Ammon's horn (tissue), 1 donor: ENCODE measurements around the gene IL21R.
"Not testable (repeated sequence)": the region's sequence is repeated elsewhere in the genome, so short reads cannot be mapped to it uniquely, and the experiment has no call there.

Experiments used
- DNase-seq: peaks from one replicate; pipeline ENCODE4 v3.0.0-alpha.2; 2016; ENCODE audit warnings: low spot score

IL21R gene

DNA sequence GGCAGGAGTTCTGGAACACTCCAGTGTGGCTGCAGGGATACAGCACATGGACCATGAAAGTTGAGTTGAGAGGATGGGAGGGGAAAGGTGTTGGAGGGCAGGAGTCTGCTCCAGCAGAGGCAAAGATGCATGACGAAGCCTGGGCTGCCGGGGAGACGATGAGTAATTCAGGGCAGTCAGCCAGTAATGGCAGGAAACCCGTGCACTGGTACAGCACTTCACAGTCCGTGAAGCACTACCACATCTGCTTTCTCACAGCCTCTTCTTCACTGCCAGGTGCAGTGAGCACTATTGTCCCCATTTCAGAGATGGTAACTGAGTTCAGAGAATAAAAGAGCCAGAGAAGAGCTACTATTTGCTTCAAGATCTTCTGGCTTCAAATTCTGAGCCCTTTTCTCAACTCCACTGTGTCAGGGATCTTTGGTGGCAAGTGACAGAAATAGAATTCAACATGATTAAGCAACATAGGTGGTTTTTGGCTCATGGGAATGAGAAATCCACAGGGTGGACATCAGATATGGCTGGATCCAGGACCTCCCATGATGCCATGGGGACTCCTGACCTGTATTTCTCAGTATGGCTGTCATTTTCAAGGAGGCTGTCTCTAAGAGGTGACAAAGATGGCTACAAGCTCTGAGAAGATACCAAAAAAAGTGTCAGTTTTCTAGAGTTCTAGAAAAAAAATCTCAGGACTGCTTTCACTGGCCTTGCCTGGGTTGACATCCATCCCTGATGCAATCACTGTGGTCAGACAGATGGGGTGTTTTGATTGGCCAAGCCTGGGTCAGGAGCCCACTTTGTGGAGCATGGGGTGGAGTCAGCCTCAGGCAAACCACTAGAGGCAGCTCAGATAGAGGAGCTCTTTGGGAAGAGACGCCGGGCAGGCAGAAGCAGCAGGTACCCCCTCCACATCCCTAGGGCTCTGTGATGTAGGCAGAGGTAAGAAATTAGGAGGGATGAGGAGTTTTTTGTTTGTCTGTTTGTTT, 24.7 kb downstream of the IL21R start:
- DNase-seq = no peak

DNA sequence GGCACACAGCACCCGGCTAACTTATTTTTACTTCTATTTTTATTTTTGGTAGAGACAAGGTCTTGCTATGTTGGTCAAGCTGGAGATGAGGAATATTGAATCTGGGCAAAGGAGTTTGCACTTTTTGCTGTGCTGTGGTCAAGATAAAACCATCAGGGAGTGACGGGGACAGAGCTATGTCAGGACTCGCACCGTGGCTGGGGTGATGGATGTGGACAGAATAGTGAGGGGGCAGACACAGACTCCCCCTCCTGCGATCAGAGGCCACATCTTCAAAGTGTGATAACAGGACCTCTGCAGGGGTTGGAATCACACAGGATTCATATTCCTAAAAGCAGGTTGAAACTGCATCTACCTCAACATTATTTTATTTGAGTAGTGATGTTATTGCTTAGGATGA, 25.6 kb downstream of the IL21R start:
- no peak for DNase-seq

DNA sequence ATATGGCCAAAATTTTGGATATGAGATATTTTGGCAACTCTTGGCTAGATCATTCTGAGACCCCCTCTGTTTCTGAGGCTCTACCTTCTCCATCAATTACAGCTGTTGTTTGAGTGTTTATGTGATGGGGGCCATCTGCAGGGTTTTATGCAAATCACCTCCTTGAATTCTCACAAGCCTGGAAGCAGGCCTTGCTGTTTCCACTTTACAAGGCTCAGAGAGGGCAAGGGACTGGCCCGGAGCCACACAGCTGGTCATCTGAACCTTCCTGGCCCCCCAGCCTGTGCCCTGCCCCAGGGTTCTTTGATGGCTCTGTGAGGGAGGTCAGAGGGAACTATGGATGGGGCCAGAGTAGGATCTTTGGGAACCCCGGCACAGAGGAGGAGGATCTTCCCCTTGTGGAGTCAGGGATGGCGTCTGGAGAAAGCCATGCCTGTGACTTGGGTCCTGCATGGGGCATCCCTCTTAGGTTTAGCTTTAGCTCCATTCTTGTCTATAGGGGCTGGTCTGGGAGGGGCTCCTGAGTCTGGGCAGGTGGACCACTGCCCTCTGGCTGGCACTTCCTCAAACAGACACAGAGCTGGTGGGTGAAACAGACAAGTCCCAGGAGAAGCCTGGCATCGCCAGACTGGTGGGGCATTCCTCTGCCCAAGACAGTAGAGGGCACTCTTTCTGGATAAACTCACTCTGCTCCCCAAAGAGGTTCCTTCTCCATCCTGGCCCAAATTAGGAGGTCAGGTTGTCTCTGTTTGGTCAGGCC, 26.2 kb downstream of the IL21R start:
- no peak for DNase-seq

DNA sequence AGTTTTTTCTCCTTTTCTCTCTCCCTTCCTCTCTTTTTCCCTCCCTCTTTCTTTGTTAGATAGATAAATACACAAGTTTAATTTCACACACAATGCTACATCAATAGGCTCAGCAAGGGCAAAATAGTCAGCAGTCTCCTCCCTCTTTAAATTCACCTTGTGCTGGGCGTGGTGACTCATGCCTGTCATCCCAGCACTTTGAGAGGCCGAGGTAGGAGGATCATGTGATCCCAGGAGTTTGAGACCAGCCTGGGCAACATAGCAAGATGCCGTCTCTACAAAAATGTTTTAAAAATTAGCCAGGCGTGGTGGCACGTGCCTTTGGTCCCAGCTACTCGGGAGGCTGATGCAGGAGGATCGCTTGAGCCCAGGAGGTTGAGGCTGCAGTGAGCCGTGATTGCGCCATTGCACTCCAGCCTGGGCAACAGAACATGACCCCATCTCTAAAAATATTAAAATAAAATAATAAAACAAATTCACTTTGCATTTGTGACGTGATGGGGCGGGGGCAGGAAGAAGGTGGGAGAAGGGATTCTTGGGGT, 27.4 kb downstream of the IL21R start:
- no peak for DNase-seq

DNA sequence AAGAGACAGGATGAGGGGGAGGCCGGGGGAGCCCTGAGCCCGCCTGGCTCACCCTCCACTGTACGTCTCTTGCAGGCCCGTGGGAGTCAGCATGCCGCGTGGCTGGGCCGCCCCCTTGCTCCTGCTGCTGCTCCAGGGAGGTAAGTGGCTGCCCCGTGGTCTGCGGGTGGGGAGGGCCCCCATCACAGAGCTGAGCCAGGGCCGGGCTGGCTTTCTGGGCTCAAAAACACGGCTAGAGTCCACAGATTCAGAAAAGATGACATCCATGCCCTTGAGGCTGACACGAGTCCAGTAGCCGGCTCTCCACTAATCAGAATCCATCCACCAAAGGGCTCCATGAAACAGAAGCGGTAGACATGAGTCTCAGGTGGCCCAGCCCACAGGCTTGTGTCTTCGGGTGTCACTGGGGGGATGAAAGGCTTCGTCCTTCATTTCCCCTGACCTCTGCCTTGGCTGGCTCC, 28.0 kb downstream of the IL21R start:
- no peak for DNase-seq

DNA sequence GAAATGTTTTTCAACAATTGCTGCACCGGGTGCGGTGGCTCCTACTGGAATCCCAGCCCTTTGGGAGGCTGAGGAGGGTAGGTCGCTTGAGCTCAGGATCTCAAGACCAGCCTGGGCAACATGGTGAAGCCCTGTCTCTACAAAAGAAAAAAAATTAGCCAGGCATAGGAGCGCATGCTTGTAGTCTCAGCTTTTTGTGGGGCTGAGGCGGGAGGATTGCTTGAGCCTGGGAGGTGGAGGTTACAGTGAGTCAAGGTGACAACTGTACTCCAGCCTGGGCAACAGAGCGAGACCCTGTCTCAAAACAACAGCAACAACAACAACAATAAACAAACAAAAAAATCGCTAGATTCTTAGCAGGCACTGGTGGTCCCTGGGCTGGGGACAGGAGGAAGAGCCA, 28.5 kb downstream of the IL21R start:
- DNase-seq = no peak

DNA sequence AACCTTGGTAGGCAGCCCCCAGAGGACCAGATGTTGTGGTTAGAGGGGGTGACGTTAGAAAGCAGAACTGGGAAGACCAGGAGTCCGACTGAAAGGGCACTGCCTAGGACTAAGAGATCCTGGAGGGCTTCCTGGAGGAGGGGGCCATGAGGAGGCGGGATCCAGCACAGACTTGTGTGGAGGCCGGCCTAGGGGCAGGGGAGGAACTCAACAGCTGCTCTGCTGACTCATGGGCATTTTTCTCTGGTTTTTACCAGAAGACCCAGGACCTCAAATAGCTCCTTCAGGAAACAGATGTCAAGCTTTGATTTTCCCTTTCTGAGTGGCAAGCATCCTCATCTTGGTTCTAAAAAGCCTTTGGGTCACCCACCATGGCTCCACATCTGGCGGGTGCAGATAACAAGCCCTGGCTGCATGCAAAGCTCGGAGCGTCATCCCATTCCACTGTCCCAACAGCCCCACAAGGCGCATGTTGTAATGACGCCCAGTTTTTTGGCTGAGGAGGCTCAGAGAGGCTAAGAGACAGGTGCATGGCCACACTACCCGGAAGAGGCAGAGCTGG, 29.0 kb downstream of the IL21R start:
- DNase-seq = no peak

DNA sequence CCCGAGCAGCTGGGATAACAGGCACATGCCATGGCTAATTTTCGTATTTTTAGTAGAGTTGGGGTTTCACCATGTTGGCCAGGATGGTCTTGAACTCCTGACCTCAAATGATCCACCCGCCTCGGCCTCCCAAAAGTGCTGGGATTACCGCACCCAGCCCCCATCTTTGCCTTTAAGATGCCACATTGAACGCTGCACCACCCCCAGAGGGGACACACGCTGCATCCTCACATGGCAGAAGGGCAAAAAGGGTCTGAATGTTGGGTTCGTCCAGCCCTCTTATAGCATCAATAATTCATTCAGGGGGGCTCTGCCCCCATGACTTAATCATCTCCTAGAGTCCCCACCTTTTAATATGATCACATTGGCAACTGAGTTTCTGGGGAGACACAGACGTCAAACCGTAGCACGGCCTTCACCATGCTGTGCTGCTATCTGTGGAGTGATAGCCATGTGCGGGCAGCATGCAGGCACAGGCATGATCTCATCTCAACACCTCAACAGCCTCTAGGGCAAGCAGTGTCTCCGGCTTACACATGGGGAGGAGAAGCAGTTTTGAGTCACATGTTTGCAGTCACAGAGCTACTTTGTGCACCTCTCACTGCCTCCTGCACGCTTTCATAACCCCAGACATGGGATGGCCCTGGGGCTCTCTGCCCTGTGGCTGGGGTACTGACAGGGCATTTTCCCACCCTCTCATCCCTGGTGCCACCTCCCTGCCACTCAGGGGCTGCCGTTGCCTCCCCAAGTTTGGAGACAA, 30.0 kb downstream of the IL21R start:
- no peak for DNase-seq

DNA sequence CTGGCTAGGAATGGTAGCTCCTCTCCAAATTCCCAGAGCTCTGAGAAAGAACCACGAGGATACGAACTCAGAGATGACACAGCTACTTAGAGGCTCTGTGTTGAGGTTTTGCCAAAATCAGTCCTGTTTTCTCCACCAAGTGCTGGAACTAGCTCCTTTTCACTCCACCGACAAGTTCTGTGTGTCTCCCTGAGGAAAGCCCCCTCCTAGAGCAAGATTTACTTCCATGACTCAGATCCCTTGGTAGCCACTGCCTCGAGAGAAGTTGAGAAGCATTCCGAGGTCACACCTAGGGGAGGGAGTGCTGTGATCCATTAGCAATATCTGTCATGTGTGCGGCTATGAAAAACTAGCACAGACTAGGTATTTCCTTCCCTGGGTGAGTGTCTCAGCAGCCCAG, 30.6 kb downstream of the IL21R start:
- DNase-seq = no peak

DNA sequence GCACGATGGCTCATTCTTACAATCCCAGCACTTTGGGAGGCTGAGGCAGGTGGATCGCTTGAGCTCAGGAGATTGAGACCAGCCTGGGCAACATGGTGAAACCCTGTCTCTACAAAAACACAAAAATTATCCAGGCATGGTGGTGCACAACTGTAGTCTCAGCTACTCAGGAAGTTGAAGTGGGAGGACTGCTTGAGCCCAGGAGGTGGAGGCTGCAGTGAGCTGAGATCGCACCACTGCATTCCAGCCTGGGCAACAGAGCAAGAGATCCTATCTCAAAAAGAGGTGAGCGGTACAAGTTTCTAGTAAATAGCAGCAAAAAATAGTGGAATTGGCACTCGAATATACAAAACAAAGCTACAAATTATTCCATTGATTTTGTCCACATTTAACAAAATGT, 31.2 kb downstream of the IL21R start:
- not testable (repeated sequence) for DNase-seq

DNA sequence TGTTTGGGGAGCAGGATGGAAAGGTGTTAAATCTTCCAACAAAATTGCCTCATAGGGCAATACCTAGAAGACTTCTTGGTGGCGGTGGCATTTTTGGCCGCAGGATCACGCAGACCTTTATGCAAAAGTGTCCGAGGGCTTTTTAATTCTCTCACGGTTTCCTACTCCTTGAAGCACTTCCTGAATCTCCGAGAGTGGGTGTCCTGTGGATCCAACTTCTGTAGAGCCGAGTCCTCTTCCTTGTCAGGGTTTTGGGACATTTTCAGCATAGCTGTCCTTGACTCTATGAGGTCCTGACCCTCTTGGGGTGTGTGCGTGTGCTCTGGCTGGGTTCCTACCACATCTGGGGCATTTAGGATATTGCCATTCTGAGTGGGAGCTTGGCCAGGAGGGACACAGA, 31.7 kb downstream of the IL21R start:
- DNase-seq = no peak

DNA sequence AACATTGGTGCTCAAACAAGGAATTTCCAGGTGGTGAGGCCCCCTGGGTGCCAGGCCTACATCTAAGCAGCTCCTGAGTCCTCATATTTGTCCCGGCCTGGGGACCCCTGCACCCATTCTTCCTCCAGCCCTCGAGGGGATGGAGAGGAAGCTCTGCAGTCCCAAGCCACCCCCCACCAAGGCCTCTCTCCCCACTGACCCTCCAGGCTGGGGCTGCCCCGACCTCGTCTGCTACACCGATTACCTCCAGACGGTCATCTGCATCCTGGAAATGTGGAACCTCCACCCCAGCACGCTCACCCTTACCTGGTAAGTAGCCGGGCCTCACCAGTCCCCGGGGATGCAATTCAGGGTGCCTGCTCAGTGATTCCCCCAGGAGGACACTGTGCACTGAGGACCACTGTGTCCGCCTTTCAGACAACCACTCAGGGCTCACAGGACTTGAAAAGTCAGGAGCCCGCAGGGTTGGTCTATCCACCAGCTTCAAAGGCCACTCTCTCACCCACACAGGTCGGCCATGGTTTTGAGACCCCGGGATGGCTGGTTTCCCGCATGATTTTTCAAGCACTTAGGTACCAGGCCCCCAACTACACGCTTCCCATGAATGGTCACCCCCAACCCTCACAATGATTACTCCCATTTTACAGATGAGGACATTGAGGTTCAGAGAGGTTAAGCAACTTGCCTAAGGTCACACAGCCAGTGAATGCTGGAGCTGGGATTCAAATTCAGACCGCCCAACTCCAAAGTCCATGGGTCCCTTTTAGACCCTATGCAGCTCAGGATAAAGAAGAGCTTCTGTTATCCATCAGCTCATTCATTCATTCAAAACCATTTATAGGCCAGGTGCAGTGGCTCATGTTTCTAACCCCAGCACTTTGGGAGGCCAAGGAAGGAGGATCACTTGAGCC, 32.4 kb downstream of the IL21R start:
- no peak for DNase-seq

DNA sequence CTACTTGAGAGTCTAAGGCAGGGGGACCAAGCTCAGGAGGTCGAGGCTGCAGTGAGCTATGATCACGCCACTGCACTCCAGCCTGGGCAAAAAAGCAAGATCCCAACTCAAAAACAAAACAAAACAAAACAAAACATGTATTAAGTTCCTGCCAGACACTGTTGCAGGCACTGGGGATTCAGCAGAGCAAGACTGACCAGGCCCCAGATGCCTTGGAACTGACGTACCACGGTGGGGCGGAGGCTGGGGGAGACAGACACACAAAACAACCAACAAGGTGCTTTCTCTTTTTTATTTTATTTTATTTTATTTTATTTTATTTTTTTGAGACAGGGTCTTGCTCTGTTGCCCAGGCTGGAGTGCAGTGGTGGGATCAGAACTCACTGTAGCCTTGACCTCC, 33.2 kb downstream of the IL21R start:
- DNase-seq = not testable (repeated sequence)

DNA sequence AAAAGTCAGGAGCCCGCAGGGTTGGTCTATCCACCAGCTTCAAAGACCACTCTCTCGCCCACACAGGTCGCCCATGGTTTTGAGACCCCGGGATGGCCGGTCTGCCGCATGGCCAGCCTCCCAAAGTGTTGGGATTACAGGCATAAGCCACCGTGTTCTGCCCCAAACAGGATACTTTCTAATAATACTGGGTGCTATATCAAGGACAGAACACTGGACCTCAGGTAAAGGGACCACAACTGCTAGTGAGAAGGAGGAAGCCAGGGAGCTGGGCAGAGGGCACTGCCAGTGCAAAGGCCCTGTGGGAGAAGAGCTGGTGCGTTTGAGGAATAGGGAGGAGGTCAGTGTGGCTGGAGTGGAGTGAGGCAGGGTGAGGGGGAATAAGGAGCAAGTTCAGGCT, 34.1 kb downstream of the IL21R start:
- no peak for DNase-seq

DNA sequence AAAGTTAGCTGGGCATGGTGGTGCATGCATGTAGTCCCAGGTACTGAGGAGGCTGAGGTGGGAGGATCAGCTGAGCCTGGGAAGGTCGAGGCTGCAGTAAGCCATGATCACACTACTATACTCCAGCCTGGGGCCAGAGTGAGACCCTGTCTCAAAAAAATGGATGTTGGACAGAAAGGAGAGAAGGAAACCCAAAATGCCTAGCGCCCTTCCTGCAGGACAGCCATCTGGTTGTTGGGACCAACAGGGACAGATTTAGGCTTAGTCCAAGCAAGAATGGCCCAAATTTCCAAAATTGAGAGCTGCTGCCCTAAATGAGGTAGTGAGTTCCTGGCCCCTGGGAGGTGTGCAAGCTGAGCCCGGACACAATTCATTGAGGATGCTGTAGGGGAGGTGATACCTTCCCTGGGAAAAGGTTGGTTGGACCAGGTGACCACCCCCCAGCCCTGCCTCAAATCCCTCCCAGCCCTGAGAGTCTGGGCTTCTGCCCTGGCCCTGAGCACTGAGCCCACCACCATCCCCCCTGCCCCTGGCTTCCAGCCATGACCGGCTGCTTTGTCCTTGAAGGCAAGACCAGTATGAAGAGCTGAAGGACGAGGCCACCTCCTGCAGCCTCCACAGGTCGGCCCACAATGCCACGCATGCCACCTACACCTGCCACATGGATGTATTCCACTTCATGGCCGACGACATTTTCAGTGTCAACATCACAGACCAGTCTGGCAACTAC, 35.1 kb downstream of the IL21R start:
- DNase-seq = no peak

DNA sequence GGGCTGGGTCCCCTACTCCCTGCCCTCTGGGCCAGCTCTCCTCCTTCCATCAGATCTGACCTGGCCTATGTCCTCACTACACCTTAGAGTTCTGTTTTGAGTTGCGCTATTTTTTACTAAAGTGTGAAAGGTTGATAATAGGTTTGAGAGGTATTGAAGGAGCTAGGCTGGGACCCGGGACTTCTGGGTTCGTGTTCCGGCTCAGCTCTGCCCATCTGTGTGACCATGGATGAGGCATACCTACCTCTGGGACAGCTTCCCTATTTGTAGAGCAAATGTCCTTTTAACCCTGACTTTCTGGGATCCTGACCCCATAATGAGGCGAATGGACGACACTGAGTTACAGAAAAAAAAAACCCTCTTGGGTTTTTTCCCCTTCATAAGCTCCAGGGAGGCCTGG, 36.0 kb downstream of the IL21R start:
- no peak for DNase-seq

DNA sequence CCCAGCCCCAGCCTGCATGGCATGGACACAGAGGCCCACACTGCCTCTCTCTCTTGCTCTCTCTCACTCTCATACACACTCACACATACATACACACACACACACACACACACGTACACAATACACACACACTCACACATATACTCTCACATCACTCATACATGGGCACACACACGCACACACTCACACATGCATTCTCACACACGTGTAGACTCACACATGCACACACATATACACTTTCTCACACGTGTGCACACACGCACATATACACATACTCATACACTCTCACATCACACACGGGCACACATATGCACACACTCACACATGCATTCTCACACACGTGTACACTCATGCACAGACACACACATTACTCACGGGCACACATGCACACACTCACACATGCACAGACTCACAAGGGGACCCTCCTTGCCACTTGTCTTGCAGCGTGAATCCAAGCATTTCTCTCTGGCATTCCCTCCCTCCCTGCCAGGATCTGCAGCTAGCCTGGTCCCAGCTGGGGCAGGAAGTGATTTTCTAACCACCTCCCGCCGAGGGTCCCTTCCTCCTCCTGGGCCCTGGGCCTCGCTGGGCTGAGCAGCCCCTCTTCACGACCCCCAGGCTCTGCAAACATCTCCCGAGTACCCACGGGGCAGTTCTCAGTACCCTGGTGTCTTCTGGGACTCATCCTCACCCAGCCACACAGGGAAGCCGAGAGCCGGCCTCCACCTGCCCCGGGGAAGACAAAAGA, 37.5 kb downstream of the IL21R start:
- no peak for DNase-seq

DNA sequence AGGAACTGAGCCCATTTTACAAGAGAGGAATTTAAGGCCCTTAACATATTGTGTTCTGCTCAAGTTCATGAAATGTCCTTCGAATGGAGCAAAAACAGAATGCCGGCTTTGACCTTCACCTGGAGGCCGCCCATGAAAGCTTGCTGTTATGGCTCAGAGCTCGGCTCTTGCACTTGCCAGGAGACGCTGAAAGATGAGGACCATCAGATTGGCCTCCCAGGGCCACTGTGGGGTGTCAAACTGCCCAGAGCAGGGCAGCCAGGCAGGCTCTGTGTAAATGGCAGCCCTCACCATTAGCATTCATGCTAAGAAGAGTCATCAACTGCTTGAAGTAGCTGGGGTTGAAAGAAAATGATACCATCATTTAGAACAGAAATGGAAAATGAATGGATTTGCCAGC, 39.3 kb downstream of the IL21R start:
- DNase-seq = no peak

DNA sequence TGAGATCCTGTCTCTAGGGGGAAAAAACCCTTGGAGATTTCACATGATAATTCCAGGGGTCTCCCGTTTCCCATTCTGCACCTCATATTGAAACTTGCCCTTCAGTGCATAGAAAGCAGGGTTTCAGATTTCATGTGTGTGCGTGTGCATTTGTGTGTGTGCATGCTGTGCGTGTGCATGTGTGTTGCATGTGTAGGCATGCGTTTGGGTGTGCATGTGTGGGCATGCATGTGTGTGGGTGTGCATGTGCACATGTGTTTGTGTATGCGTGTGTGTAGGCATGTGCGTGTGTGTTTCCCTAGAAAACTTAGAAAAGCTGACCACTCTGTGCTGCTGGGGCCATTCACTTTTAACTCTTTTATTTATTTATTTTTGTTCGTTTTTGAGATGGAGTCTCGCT, 40.0 kb downstream of the IL21R start:
- no peak for DNase-seq
